NCI-H345 (cell line): ENCODE measurements around the gene INF2.
"Not testable (repeated sequence)": the region's sequence is repeated elsewhere in the genome, so short reads cannot be mapped to it uniquely, and the experiment has no call there.

Experiments used
- DNase-seq: peaks from one replicate; lab custom pipeline; 2025; lab: John Stamatoyannopoulos, UW

The INF2 gene

DNA sequence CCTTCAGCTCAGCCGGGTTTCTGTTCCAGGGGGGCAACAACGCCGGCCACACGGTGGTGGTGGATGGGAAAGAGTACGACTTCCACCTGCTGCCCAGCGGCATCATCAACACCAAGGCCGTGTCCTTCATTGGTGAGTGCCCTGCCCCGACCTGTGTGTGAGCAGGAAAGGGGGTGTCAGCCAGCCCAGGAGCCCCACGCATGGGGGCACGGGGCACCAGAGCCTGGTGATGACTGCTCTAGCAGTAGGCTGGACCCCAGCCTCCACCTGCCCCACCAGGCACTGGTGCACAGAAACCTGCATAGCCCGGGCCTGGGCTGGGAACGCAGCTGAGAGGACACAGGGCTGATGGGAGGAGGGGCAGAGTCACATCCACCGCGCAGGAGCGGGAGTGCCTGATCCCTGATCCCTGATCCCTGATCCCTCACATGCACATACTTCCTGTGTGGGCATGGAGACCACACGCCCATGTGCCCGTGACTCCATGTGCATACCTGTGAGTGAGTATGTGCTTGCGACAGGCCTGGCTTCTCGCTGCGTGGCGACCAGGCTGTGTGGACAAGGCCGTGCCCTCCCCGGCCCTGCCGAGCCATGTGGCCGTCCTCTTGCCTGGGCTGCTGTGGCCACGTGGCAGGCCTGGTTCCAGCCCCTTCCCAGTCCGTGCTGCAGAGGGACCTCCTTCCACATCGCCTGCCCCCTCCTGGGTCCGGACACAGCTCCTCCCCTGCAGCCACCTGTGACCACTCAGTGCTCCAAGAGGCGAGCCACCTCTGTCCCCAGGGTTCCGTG is 45.8 kb downstream of the INF2 start:
- DNase-seq: no peak

DNA sequence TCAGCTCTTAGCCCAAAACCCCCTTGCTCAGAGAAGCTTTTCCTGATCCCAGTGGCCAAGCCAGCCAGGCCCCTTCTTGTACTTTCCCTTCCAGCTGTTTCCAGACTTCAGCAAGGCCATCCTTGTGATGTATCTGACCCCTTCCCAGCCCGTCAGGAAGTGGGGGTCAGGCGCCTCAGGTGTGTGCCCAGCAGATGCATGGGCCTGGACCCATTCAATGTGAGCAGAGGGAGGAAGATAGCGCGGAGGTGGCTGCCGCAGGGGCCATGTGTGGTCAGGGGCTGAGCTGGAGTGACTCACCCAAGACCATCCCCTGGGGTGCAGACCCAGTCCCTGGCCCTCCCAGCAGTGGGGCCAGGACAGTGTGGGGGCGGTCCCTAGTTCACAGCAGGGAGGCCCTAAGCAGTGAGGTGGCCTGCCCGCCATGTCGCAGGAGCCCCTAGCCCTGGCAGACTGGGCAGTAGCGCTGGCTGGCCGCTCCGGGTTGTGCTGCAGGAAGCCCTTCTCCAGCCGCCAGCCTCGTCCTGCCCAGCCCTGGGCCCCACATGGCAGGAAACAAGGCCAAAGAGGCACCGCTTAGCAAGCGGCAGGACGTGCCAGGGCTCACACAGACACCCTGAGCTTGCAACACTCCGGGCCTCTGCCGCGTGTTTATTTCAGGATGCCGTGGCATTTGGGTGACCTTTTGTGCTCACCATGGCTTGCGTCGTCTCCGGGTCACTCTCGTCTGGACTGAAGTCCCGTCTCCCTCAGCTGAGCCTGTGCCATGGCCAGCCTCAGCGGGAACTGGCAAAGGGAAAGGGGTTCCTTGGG is 46.6 kb downstream of the INF2 start:
- DNase-seq: no peak

DNA sequence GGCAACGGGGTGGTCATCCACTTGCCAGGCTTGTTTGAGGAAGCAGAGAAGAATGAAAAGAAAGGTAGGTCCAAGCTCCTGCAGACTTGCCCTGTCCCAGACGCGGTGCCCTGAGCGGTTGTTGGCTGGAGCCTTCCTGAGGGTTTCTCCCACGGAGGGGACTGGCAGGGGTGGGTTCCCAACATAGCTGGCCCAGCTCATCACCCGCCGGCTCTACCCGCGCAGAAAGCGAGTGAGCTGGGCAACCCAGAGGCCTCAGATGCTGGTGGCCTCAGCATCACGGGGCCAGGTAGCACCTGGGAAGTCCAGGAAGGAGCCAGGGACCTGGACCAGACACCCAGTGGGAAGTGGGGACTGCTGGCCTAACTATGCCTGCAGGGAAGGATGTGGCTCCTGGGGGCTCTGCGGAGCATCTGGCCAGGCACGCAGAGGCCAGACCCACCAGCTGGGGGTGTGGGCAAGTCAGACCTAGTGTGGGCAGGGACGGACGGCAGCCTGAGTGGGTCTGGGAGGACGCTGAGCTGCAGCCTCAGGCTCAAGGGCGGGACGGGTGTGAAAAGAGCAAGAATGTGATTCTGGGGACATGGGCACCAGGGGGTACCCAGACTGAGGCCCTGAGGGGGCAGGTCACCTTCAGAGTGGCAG is 49.1 kb downstream of the INF2 start:
- no peak for DNase-seq

- no peak for DNase-seq
Observed at GRCh38 chr14:104739026-104739425, 49.6 kb downstream of the INF2 start.

- no peak for DNase-seq
Observed at GRCh38 chr14:104739546-104740516, 50.4 kb downstream of the INF2 start.

GRCh38 chr14:104741108-104741802 is 51.8 kb downstream of the INF2 start:
- DNase-seq: no peak

- DNase-seq: no peak
Observed at GRCh38 chr14:104741803-104742251, 52.4 kb downstream of the INF2 start.

GRCh38 chr14:104742586-104743455 is 53.4 kb downstream of the INF2 start:
- DNase-seq: no peak

GRCh38 chr14:104743461-104744380 is 54.3 kb downstream of the INF2 start:
- no peak for DNase-seq

DNA sequence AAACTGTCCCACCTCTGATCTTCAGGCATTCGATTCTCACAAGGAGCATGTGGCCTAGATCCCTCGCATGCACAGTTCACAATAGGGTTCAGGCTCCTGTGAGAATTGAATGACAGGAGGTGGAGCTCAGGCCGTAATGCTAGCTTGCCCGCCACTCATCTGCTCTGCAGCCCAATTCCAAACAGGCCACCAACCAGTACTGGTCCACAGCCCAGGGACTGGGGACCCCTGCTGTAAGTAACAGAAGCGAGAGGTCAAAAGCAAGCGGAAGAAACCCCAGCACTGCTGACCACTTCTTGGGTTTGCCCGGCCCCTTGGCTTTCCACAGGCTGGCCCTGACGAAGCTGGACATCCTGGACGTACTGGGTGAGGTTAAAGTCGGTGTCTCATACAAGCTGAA is 55.1 kb downstream of the INF2 start:
- DNase-seq: no peak

DNA sequence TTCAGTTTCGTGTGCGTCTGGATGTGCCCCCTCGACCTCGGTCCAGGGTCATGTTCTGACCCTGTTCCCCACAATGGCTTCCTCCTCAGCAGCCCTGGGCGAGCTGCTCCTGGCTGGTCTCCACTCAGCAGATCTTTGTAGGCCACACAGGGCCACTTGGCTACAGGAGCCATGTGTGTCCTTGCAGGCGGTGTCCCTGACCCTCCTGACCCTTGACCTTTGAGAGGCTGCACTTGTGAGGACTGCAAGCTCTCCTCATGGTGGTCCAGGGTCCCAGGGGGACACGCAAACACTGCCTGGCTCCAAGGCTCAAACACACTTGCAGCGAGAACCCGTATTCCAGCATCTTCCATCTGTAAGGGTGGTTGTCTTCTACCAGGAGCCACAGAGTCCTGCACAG is 56.0 kb downstream of the INF2 start:
- DNase-seq: no peak

GRCh38 chr14:104746071-104746545 is 56.7 kb downstream of the INF2 start:
- DNase-seq: no peak

- peak; percentile 21 for DNase-seq
Observed at GRCh38 chr14:104746934-104747481, 57.6 kb downstream of the INF2 start.

- no peak for DNase-seq
Observed at GRCh38 chr14:104747876-104748275, 58.5 kb downstream of the INF2 start.

DNA sequence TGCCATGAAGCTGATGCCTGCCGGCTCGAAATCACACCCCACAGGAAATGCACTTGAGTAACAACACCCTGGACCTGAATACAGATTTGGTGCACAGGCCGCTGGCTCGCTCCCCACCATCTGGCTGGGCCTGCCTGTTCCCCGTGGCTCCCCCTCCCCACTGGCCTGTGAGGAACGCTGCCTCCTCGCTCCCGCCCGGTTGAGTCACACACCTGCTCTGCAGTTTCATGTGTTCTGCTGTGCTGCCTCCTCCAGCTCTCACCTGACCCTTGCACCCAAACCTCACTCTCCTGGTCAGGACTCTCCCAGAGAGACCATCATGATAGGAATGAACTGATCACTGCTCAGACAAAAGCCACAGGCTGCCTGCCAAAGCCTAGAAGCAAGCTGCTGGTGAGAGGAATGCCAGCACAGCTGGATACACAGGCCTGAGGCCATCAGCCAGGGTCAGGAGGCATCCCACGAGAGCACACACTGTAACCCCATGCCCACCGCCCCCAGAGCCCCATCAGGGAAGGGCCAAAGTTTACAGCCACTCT is 59.8 kb downstream of the INF2 start:
- DNase-seq: no peak

DNA sequence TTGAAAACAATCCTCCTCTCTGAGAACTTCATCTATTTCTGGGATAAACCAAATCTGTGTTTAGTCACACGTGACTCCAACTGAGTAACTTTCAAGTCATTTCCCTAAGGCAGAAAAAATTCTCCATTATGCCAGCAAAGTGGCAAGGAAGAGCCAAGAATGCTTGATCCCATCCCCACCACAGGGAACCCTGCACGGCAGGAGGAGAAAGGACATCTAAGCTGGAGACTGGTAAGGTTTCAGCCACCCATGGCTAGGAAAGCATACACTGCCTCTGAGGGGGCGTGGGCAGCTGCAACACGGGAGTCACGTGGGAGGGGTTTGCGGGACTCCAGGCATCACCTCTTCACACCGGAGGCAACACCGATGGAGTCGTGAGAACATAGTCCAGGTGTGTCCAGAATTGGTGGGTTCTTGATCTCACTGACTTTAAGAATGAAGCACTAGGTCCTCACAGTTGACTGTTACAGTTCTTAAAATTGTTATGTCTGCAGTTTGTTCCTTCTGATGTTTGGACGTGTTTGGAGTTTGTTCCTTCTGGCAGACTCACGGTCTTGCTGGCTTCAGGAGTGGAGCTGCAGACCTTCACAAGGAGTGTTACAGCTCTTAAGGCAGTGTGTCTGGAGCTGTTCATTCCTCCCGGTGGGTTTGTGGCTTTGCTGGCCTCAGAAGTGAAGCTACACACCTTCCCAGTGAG is 60.8 kb downstream of the INF2 start:
- no peak for DNase-seq

- DNase-seq: not testable (repeated sequence)
Observed at GRCh38 chr14:104750753-104751057, 61.3 kb downstream of the INF2 start.
